ENCODE measurements around the gene OR2L3. TPM values are rescaled to one million over a fixed set of nuclear protein-coding genes. Genes with fewer than 3 reads are reported as not detected.

The OR2L3 gene
- polyA plus RNA-seq, 3 donors: not detected

GRCh38 chr1:248102847-248103246 is 56.2 kb downstream of the OR2L3 start:
- H3K4me1 Mint-ChIP-seq: no peaks in the 10 kb centered on the region

DNA sequence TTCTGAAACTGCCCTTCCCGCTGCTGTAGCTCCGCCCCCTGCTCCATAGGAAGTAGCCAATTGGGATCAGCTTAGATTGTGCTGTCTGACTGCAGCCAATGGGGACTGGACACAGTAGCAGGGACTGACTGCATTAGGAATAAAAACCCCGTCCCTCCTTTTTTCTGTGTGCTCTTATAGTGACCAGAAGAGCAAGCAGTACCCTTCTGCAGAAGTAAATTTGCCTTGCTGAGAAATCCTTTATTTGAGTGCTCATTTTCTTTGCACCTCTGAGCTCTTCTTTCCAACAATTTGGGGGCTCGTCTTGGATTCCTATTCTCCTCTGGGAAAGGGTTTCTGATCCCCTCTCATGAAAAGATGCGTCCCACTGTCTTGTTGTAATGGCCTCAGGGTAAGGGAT is 64.5 kb downstream of the OR2L3 start:
- H3K27ac Mint-ChIP-seq: no peak overlapping the region
- Histone ChIP-seq H3K36me3 (replicated peaks in 1 of 2; ENCODE audit: control insufficient read depth in 1 of 2, insufficient read depth in 2 of 2, low read length in 2 of 2) (no peaks in the 10 kb centered on the region), H2AFZ (ENCODE audit: insufficient read depth, low read depth, low read length, poor library complexity, severe bottlenecking) (no peak overlapping the region), H3K79me2 (ENCODE audit: insufficient read depth, low read length) (no peaks in the 10 kb centered on the region), H3K4me2 (replicated peaks; ENCODE audit: extremely low read depth, low read length, poor library complexity, severe bottlenecking) (no peak overlapping the region), H3K27ac (ENCODE audit: low read depth in 1 of 2, low read length in 2 of 2) (no peak overlapping the region), H3K9me3 (replicated peaks in 1 of 2; ENCODE audit: control insufficient read depth in 1 of 2, insufficient read depth in 1 of 2, low read length in 2 of 2) (peaks cover 26 to 30% of the 10 kb centered on the region in 2 donors), H3K4me3 (replicated peaks in 1 of 3; ENCODE audit: low read depth in 2 of 3, low read length in 3 of 3) (no peak overlapping the region), H3K4me1 (ENCODE audit: control insufficient read depth in 1 of 2, insufficient read depth in 2 of 2, low read length in 2 of 2) (no peaks in the 10 kb centered on the region), H3K9ac (ENCODE audit: insufficient read depth, low read length, poor library complexity, severe bottlenecking) (no peak overlapping the region), H3K27me3 (ENCODE audit: control insufficient read depth in 2 of 2, insufficient read depth in 2 of 2, low read length in 2 of 2) (no peaks in the 10 kb centered on the region), H4K20me1 (ENCODE audit: insufficient read depth, low read length) (no peaks in the 10 kb centered on the region)
- H3K9me3 Mint-ChIP-seq: peaks cover 17 to 41% (median 23%) of the 10 kb centered on the region in 7 donors
- H3K27me3 Mint-ChIP-seq (ENCODE audit: low read depth in 3 of 3): peaks cover 0 to 3% (median 2%) of the 10 kb centered on the region in 3 donors
- DNase-seq: no peak
- TF ChIP-seq, protein P1, sequence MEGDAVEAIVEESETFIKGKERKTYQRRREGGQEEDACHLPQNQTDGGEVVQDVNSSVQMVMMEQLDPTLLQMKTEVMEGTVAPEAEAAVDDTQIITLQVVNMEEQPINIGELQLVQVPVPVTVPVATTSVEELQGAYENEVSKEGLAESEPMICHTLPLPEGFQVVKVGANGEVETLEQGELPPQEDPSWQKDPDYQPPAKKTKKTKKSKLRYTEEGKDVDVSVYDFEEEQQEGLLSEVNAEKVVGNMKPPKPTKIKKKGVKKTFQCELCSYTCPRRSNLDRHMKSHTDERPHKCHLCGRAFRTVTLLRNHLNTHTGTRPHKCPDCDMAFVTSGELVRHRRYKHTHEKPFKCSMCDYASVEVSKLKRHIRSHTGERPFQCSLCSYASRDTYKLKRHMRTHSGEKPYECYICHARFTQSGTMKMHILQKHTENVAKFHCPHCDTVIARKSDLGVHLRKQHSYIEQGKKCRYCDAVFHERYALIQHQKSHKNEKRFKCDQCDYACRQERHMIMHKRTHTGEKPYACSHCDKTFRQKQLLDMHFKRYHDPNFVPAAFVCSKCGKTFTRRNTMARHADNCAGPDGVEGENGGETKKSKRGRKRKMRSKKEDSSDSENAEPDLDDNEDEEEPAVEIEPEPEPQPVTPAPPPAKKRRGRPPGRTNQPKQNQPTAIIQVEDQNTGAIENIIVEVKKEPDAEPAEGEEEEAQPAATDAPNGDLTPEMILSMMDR (IDR thresholded peaks at IDR 0.05): no peak
- H3K36me3 Mint-ChIP-seq: no peaks in the 10 kb centered on the region
- no peak overlapping the region for H3K4me3 Mint-ChIP-seq
- H3K4me1 Mint-ChIP-seq: no peaks in the 10 kb centered on the region
- intact Hi-C loops (cut with micrococcal nuclease): no loop called here
- 100% methylated on average over 3 of the region's 5 CpGs for WGBS (ENCODE audit: insufficient coverage)

More at GRCh38 chr1:248102847-248103246, 56.2 kb downstream of the OR2L3 start:
- Mint-ChIP-seq H3K9me3 (peaks cover 5 to 27% (median 8%) of the 10 kb centered on the region in 7 donors), H3K4me3 (no peak overlapping the region), H3K27ac (no peak overlapping the region), H3K27me3 (ENCODE audit: low read depth in 3 of 3) (peaks cover 0 to 2% (median 2%) of the 10 kb centered on the region in 3 donors), H3K36me3 (no peaks in the 10 kb centered on the region)
- Histone ChIP-seq H3K79me2 (ENCODE audit: insufficient read depth, low read length) (no peaks in the 10 kb centered on the region), H3K9me3 (replicated peaks in 1 of 2; ENCODE audit: control insufficient read depth in 1 of 2, insufficient read depth in 1 of 2, low read length in 2 of 2) (peaks cover 5 to 9% of the 10 kb centered on the region in 2 donors), H3K4me2 (replicated peaks; ENCODE audit: extremely low read depth, low read length, poor library complexity, severe bottlenecking) (no peak overlapping the region), H3K36me3 (replicated peaks in 1 of 2; ENCODE audit: control insufficient read depth in 1 of 2, insufficient read depth in 2 of 2, low read length in 2 of 2) (no peaks in the 10 kb centered on the region), H3K4me3 (replicated peaks in 1 of 3; ENCODE audit: low read depth in 2 of 3, low read length in 3 of 3) (no peak overlapping the region), H3K9ac (ENCODE audit: insufficient read depth, low read length, poor library complexity, severe bottlenecking) (no peak overlapping the region), H4K20me1 (ENCODE audit: insufficient read depth, low read length) (no peaks in the 10 kb centered on the region), H3K27ac (ENCODE audit: low read depth in 1 of 2, low read length in 2 of 2) (no peak overlapping the region), H3K4me1 (ENCODE audit: control insufficient read depth in 1 of 2, insufficient read depth in 2 of 2, low read length in 2 of 2) (no peaks in the 10 kb centered on the region), H2AFZ (ENCODE audit: insufficient read depth, low read depth, low read length, poor library complexity, severe bottlenecking) (no peak overlapping the region), H3K27me3 (ENCODE audit: control insufficient read depth in 2 of 2, insufficient read depth in 2 of 2, low read length in 2 of 2) (no peaks in the 10 kb centered on the region)
- TF ChIP-seq, protein P1 (IDR thresholded peaks at IDR 0.05): no peak
- no peak for DNase-seq
- intact Hi-C loops (cut with micrococcal nuclease): no loop called here

Small RNA genes within 50 kb of the gene (small RNA-seq; reads per million reads assigned to genes)
- not detected for gene RF00019 (ENCODE audit: insufficient read length, low read depth)

Other genes with a start within 250 kb of the OR2L3 start
- gene OR14A16, start 222.7 kb upstream of the OR2L3 start, polyA plus RNA-seq: not detected
- gene OR11L1, start 204.9 kb upstream of the OR2L3 start, polyA plus RNA-seq: not detected
- gene TRIM58, start 189.6 kb upstream of the OR2L3 start, polyA plus RNA-seq: under 1 TPM; 0.43 to 0.83 (median 0.68) TPM
- under 1 TPM in 2 of 3 donors, not detected in 1; 0.09 to 0.31 TPM for gene OR2W3, start 151.2 kb upstream of the OR2L3 start, polyA plus RNA-seq
- gene OR2T8, start 126.6 kb upstream of the OR2L3 start, polyA plus RNA-seq: not detected
- not detected for gene OR2AJ1, start 121.9 kb upstream of the OR2L3 start, polyA plus RNA-seq
- gene OR2L8, start 98.0 kb upstream of the OR2L3 start, polyA plus RNA-seq: not detected
- gene OR2AK2, start 81.6 kb upstream of the OR2L3 start, polyA plus RNA-seq: not detected
- not detected for gene OR2L5, start 33.2 kb upstream of the OR2L3 start, polyA plus RNA-seq
- gene OR2L2, start 16.8 kb upstream of the OR2L3 start, polyA plus RNA-seq: under 1 TPM in 1 of 3 donors, not detected in 2; 0.05 TPM
- gene OR2L13, start 48.3 kb downstream of the OR2L3 start, polyA plus RNA-seq: not detected
- not detected for gene OR2M5, start 98.3 kb downstream of the OR2L3 start, polyA plus RNA-seq
- gene OR2M2, start 128.0 kb downstream of the OR2L3 start, polyA plus RNA-seq: not detected
- gene OR2M3, start 150.4 kb downstream of the OR2L3 start, polyA plus RNA-seq: not detected
- gene OR2M4, start 184.6 kb downstream of the OR2L3 start, polyA plus RNA-seq: not detected
- gene OR2T33, start 231.1 kb downstream of the OR2L3 start, polyA plus RNA-seq: not detected

Data from CD14-positive monocyte (primary cell).